Jurkat, Clone E6-1 (cell line): ENCODE measurements around the gene FAM110C.
"Not testable (repeated sequence)": the region's sequence is repeated elsewhere in the genome, so short reads cannot be mapped to it uniquely, and the experiment has no call there.

Experiments used
- DNase-seq: peaks from one replicate; pipeline ENCODE4 v3.0.0-alpha.2; 2011; ENCODE audit warnings: low read depth, low spot score
- H3K4me3 ChIP-seq: 2 replicates; pipeline ENCODE4 v1.5.1; 2011; ENCODE audit warnings: mild to moderate bottlenecking, low read length, control low read depth, moderate library complexity

Gene FAM110C

DNA sequence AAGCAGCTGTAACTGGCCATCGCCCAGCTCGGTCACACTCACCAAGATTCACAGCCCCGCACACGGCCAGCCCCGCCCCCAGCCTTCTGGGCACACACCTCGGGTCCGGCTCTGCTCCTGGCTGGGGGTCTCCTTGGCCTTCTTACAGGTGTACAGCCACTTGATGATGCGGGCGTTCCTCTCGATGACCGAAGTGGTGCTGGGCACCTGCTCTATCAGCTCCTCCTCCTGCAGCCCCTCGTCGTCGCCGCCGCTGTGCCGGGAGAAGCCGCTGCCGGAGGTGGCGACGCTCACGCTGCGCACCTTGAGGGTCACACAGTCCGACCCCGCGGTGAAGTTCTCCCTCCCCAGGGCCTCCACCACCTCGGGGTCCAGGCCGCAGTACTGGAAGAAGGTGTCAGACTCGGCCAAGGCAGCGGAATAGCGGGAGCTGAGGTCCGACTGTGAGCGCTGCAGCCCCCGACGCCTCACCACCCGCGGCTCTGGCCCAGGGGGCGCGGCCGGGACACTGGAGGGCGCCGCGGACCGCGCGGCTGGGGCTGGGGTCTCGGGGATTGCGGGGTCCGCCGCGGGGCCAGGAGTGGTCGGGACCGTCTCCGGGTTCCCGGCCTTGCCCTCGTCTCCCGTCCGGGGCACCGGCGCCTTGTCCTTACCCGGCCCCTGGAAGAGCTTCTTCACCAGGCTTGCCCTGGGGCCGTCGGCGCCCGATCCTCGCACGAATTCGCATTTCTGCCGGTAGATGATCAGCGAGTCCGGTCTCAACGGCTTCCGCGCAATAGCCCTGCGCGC is 769 bp downstream of the FAM110C start:
- DNase-seq = no peak
- peak overlapping the region; percentile 74 for H3K4me3 ChIP-seq

DNA sequence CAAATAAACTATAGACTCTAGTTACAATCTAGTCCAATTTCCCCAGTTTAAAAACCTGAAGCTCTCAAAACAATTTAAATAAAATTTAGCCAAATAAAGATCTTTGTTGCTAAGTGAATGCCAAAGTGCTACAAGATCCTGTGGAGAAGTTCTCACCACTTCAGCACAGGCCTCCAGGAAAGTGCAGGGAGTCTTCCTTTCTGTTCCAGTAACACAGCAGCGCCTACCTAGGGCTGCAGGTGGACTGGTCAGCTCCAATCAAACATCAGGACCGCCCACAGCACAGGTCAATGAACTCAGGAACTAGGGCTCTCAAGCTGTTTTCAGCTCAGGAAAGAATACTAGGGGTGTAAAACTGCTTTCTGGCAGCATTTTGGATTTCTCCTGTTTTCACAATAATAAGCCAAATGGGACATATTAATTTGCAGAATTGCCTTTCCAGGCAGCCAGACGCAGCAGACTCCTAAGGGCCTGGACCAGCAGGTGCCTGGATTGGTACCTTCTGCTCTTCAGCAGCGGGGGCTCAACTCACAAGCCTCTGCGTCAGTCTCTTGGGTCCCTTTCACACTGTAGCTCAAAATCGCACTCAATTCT is 1.5 kb downstream of the FAM110C start:
- peak overlapping the region; percentile 74 for H3K4me3 ChIP-seq
- DNase-seq = no peak

DNA sequence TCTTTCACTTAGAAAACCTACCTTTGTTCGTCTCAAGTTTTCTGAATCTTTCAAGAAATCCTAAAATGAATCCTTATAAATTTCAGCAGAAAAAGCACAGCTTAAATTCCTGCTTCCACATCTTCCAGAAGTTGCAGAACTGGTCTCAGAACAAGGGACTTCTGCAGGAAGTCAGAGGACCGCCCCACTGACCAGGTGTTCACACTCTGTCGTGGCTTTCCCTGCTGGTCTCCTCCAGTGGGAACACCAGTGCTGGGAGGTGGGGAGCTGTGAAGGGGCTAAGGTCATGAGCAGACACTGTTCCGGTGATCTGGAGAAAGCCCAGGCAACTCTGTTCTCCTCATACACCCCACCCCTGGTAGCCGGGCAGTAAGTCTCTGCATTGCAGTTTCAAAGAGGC is 3.5 kb downstream of the FAM110C start:
- no peak overlapping the region for H3K4me3 ChIP-seq
- no peak for DNase-seq

DNA sequence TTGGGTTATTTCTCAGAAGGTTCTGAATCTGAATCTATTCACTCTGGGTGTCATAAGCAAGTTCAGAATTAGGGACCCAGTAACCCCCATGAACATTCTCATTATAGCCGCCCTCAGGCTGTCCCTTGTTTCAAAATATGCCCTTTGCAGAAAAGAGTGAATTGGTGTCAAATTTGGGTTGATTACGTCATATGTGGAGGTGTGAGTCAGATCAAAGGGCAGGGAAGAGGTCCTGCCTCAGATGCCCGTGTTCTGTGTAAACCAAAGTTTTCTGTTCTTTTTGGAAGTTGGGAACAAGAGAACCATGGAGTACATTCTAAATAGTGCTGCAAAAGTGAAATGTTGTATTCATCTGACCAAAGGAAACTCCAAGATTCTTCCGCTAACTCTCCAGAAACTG is 5.8 kb downstream of the FAM110C start:
- no peak for DNase-seq
- H3K4me3 ChIP-seq = no peak overlapping the region

GRCh38 chr2:38155-38554 is 8.2 kb downstream of the FAM110C start:
- H3K4me3 ChIP-seq = no peak overlapping the region
- no peak for DNase-seq

DNA sequence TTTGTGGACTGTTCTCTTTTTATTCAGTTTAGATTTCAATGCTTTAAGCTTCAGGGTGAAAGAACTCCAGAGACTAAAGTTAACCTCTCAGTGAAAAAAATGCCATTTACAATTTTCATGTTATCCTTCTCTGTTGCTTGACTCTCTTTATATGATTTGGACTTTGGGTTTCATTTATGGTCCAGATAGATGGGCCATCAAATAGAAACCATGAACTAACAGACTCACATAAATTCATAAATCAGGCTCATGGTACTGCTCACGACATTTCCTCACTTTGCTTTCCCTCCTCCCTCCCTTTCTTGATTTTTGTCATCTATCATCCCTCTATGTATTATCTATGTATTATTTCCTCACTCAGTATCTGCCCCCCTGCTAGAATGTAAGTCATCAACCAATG is 10.0 kb downstream of the FAM110C start:
- H3K4me3 ChIP-seq = no peak overlapping the region
- DNase-seq = no peak

GRCh38 chr2:35852-36251 is 10.5 kb downstream of the FAM110C start:
- DNase-seq = no peak
- no peak overlapping the region for H3K4me3 ChIP-seq

DNA sequence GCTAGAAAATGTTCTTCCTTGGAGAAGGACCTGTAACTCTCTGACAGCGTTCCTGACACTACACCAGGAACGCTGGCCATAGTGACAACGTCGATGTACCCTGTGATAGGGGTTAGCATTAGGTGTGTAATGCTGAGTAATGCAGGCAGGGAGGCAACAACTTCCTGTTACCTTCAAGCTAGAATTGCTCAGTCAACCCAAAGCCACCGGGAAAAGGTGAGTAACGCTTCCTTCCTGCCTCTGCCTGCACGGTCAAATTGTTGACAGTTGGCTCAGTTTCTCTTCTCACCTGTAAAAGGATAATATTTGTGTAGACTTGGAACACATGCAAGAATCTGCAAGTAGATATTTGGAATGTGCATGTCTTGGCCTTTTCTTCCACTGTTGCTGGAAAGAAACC is 12.7 kb downstream of the FAM110C start:
- DNase-seq = peak; percentile 83
- H3K4me3 ChIP-seq = peak overlapping the region; percentile 4

GRCh38 chr2:32068-32467 is 14.2 kb downstream of the FAM110C start:
- H3K4me3 ChIP-seq = no peak overlapping the region
- no peak for DNase-seq

DNA sequence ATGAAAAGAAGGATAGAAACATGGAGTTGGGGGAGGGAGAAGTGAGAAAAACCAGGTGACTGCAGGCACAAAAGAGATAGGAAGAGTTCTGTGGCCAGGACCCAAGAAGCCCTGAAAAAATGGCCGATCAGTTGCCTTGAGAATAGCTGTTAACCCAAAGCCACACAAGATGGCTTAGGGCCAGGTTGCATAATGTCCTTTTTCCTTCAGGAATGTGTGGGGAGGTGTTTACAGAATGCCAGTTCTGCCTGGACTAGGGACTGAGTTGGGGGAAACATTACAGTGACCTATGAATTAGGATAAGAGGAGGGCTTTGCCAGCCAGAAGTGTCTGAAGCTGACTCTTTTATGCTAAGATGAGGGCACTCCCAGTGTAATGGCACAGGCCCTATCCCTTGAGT is 17.1 kb downstream of the FAM110C start:
- no peak overlapping the region for H3K4me3 ChIP-seq

DNA sequence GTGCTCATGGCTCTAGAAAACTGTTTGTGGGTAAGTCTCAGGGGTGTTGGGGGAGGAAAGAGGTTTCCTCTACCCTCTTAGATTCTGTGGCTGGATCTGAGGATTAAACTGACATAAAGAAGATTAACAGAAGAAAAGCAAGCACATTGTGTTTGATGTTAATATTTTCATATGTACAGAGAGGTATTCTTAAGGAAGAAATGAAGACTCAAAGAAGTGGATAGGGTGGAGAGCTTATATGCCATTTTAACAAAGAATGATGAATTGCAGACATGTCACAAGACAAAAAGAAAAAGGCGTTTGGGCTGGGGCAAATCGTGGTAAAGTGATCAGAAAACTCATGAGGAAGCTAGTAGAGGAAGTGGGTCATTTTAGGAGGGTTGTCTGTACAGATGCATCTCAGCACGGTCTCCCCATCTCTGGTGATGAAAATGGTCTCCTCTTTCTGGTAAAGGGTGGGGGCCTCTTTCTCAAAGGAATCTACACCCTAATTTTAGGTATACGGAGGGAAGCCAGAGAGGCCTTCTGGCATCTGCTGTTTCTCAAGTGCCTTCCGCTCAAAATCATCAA is 17.8 kb downstream of the FAM110C start:
- DNase-seq = peak; percentile 91
- peak overlapping the region; percentile 28 for H3K4me3 ChIP-seq

More for the DNA sequence above, 17.1 kb downstream of the FAM110C start:
- no peak for DNase-seq

DNA sequence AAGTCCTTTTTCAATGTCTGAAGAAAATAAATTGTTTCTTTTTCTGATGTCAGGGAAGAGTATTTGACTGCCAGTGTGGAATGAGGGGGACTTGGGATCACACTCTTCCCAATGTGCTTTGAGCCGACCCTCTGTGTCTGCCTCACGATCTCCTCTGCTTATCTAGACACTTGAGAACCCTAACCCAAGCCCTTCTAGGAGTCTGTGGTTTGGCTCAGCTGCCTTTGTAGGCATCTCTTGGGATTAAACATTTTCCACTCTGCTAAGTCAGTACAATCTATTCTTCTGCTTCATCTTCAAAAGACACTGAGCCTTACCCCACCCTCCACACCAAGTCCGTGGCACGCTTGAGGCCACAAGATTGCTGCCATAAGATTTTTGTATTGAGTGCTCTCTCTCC is 19.4 kb downstream of the FAM110C start:
- no peak overlapping the region for H3K4me3 ChIP-seq
- DNase-seq = peak; percentile 78

DNA sequence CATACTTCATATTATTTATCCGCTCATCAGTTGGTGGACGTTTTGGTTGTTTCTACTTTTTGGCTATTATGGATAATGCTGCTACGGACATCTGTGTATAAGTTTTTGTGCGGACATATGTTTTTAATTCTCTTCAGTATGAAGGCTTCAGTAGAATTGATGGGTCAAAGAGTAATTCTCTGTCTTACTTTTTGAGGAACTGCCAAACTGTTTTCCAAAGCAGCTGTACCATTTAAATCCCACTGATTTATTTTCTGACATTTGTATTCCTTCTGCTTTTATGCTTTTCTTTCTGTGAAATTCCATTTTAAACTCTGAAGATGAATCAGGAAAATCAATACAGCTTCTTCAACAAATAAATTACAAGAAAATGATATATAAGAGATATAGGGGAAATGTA is 20.8 kb downstream of the FAM110C start:
- no peak for DNase-seq
- no peak overlapping the region for H3K4me3 ChIP-seq

- not testable (repeated sequence) for DNase-seq, H3K4me3 ChIP-seq
Observed at GRCh38 chr2:24591-24990, 21.7 kb downstream of the FAM110C start.

- DNase-seq = peak; percentile 64
- no peak overlapping the region for H3K4me3 ChIP-seq
Observed at GRCh38 chr2:24107-24506, 22.2 kb downstream of the FAM110C start.

GRCh38 chr2:23283-23682 is 23.0 kb downstream of the FAM110C start:
- DNase-seq = no peak
- H3K4me3 ChIP-seq = no peak overlapping the region

GRCh38 chr2:22244-22643 is 24.1 kb downstream of the FAM110C start:
- DNase-seq = not testable (repeated sequence)

DNA sequence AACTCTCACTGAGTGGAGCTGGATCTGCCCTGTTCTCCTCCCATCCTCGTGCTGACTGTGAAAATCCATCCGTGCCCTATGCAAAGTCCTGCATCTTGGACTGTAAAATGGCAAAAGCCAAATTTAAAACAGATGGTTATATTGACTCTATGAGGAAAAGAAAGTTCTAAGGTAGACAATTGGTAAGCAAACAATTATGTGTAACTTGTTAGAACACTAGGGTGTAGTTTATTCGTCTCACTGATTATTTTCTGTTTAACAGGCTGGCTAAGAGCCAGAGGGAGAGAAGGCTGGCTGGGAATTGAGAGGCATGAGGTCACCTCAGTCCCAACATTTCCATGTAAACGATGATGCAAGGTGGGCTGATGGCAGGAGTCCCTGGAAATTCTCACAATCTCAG is 26.0 kb downstream of the FAM110C start:
- DNase-seq, H3K4me3 ChIP-seq: not testable (repeated sequence)

More at GRCh38 chr2:22244-22643, 24.1 kb downstream of the FAM110C start:
- not testable (repeated sequence) for H3K4me3 ChIP-seq

- no peak for DNase-seq
- no peak overlapping the region for H3K4me3 ChIP-seq
Observed at GRCh38 chr2:19505-19904, 26.8 kb downstream of the FAM110C start.

GRCh38 chr2:18402-19271 is 27.7 kb downstream of the FAM110C start:
- no peak overlapping the region for H3K4me3 ChIP-seq
- DNase-seq = no peak
